DOHH2 (cell line): Measurements from ENCODE around the gene GTSE1.

ENCODE experiments used
- CTCF ChIP-seq: fragments of 200-600 bp; sonication (generic); IDR thresholded peaks from one replicate; pipeline ENCODE4 v1.5.1; 2014; ENCODE audit warnings: antibody characterized with exemption, mild to moderate bottlenecking, low read depth, low read length; ENCODE audit not compliant: poor library complexity, severe bottlenecking
- EZH2phosphoT487 ChIP-seq: fragments of 200-600 bp; sonication (generic); IDR thresholded peaks from 2 replicates; pipeline ENCODE4 v1.6.1; 2017; ENCODE audit warnings: borderline replicate concordance, mild to moderate bottlenecking, antibody characterized with exemption, low read length, moderate library complexity, mixed read lengths

DNA sequence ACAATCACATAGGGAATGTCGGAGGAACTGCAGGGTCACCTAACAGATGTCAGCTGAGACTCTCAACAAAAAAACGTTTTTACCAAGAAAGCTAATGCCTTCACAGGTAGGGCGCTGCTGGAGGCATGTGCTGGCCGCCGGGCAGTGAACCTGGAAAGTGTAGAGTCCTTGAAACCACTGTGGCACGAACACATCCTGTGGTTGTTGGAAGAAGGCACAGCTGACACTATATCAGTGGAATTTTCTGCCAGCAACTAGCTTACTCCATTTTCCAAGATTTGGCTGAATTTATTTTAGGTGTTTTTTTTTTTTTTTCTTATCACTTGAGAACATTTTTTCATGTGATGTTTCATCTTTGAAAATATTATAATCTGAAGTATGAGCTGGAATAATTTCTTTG is 53.0 kb downstream of the GTSE1 start:
- TF ChIP-seq CTCF (no peak), EZH2phosphoT487 (no peak)
